WTC11 (cell line): ENCODE data around the gene GMPR2. TPM values are rescaled to one million over a fixed set of nuclear protein-coding genes. Genes with fewer than 3 reads are reported as not detected.

ENCODE experiments used
- CREM ChIP-seq: sonication (generic); formaldehyde crosslinking; IDR thresholded peaks from 2 replicates; pipeline ENCODE4 v1.8.1; 2022; ENCODE audit warnings: mild to moderate bottlenecking, missing genetic modification reagents, moderate library complexity
- ETV6 ChIP-seq: sonication (generic); formaldehyde crosslinking; IDR thresholded peaks from 2 replicates; pipeline ENCODE4 v1.8.1; 2022; ENCODE audit warnings: mild to moderate bottlenecking, missing genetic modification reagents
- GTF2I ChIP-seq: fragments of 250-450 bp; sonication (Bioruptor Pico); conservative IDR thresholded peaks from 2 replicates; pipeline ENCODE4 v1.4.0; 2021; ENCODE audit warnings: mild to moderate bottlenecking
- MYBL2 ChIP-seq: sonication (generic); formaldehyde crosslinking; IDR thresholded peaks from 2 replicates; pipeline ENCODE4 v1.8.1; 2023; ENCODE audit warnings: mild to moderate bottlenecking, moderate library complexity, missing genetic modification reagents
- RELA ChIP-seq: sonication (generic); formaldehyde crosslinking; IDR thresholded peaks from 2 replicates; pipeline ENCODE4 v1.8.1; 2022; ENCODE audit warnings: missing genetic modification reagents, mild to moderate bottlenecking, borderline replicate concordance
- SMAD3 ChIP-seq: sonication (generic); formaldehyde crosslinking; IDR thresholded peaks from 2 replicates; pipeline ENCODE4 v1.8.0; 2022; ENCODE audit warnings: missing genetic modification reagents, mild to moderate bottlenecking, borderline replicate concordance
- ZNF121 ChIP-seq: sonication (generic); formaldehyde crosslinking; IDR thresholded peaks from 2 replicates; pipeline ENCODE4 v1.8.0; 2023; ENCODE audit warnings: missing genetic modification reagents
- ZNF219 ChIP-seq: sonication (generic); formaldehyde crosslinking; IDR thresholded peaks from 2 replicates; pipeline ENCODE4 v1.8.0; 2023; ENCODE audit warnings: missing genetic modification reagents, mild to moderate bottlenecking, borderline replicate concordance
- total RNA-seq: library from RNA; stranded (reverse); gene quantifications from 3 replicates; pipeline ENCODE4 v1.2.3, GENCODE V29; 2021
- TF ChIP-seq, protein P1 (sequence below): sonication (generic); formaldehyde crosslinking; IDR thresholded peaks from 2 replicates; pipeline ENCODE4 v1.8.1; 2022; ENCODE audit warnings: missing genetic modification reagents, borderline replicate concordance
- TF ChIP-seq, protein P2 (sequence below): sonication (generic); formaldehyde crosslinking; IDR thresholded peaks from 2 replicates; pipeline ENCODE4 v1.8.1; 2023; ENCODE audit warnings: mild to moderate bottlenecking, missing genetic modification reagents
- TF ChIP-seq, protein P3 (sequence below): sonication (generic); formaldehyde crosslinking; IDR thresholded peaks from 2 replicates; pipeline ENCODE4 v1.8.0; 2022; ENCODE audit warnings: mild to moderate bottlenecking, missing genetic modification reagents
- TF ChIP-seq, protein P4 (sequence below): fragments of 250-450 bp; sonication (Bioruptor Pico); IDR thresholded peaks from 2 replicates; pipeline ENCODE4 v1.9.0; 2021; ENCODE audit warnings: mild to moderate bottlenecking, borderline replicate concordance
- TF ChIP-seq, protein P5 (sequence below): sonication (generic); formaldehyde crosslinking; IDR thresholded peaks from 2 replicates; pipeline ENCODE4 v1.8.0; 2022; ENCODE audit warnings: mild to moderate bottlenecking, missing genetic modification reagents
- TF ChIP-seq, protein P6 (sequence below): sonication (generic); formaldehyde crosslinking; IDR thresholded peaks from 2 replicates; pipeline ENCODE4 v1.8.1; 2023; ENCODE audit warnings: mild to moderate bottlenecking, moderate library complexity, missing genetic modification reagents
- TF ChIP-seq, protein P7 (sequence below): fragments of 250-450 bp; sonication (Bioruptor Pico); IDR thresholded peaks from 2 replicates; pipeline ENCODE4 v1.9.0; 2021; ENCODE audit warnings: mild to moderate bottlenecking
- TF ChIP-seq, protein P8 (sequence below): sonication (generic); formaldehyde crosslinking; IDR thresholded peaks from 2 replicates; pipeline ENCODE4 v1.8.0; 2023; ENCODE audit warnings: mild to moderate bottlenecking, missing genetic modification reagents
- TF ChIP-seq, protein P9 (sequence below): sonication (generic); formaldehyde crosslinking; IDR thresholded peaks from 2 replicates; pipeline ENCODE4 v1.8.0; 2022; ENCODE audit warnings: missing genetic modification reagents

Gene GMPR2
- total RNA-seq, 1 experiment from 2014 or later, result 82.3 TPM

DNA sequence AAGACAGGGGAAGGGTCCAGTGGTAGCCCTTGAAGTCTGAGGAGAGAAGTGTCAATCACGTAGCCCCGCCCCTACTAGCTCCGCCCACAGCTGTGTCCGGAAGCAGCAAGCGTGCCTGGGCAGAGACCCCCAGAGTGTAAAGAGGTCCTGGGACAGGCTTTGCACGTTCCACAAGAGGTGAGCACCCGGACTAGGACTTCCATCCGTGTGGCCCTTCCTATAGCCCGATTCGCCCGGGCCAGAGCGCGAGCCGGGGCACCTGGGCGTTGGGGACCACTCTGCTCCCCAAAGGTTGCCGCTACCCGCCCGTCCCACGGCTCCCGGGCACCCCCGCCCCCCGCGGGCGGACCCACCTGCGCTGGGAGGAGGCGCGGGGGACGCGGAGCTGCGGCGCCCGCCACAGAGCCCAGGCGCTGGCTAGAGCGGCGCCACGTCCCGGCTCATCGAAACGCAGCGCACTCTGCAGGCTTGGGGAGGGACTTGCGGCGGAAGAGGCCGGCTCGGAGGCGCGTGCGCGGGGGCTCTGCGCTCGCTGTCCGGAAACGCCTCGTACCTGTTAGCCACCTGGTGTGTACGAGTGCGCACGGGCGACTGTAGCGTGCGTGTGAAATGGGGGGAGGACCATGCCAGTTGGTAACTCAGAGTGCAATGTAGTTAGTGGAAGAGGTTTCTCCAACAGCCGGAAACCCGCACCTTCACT, 38.6 kb downstream of the GMPR2 start, which contains the start of gene RABGGTA (continued):
- TF ChIP-seq, protein P1, sequence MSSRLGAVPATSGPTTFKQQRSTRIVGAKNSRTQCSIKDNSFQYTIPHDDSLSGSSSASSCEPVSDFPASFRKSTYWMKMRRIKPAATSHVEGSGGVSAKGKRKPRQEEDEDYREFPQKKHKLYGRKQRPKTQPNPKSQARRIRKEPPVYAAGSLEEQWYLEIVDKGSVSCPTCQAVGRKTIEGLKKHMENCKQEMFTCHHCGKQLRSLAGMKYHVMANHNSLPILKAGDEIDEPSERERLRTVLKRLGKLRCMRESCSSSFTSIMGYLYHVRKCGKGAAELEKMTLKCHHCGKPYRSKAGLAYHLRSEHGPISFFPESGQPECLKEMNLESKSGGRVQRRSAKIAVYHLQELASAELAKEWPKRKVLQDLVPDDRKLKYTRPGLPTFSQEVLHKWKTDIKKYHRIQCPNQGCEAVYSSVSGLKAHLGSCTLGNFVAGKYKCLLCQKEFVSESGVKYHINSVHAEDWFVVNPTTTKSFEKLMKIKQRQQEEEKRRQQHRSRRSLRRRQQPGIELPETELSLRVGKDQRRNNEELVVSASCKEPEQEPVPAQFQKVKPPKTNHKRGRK (CRISPR knock-in tag), result 0 out of 2 replicates have a peak, but pooled peaks have one; percentile 40
- TF ChIP-seq ZNF219 (CRISPR knock-in tag) (peak; percentile 84; the same call in 1 of the 2 replicates), SMAD3 (CRISPR knock-in tag) (peak; percentile 85; the same call in 1 of the 2 replicates), ETV6 (CRISPR knock-in tag) (peak; percentile 94), MYBL2 (peak; percentile 95), GTF2I (CRISPR knock-in tag) (no peak), ZNF121 (CRISPR knock-in tag) (no peak), RELA (CRISPR knock-in tag) (peak; percentile 69; the same call in 1 of the 2 replicates), CREM (CRISPR knock-in tag) (peak; percentile 79)
- TF ChIP-seq, protein P2, sequence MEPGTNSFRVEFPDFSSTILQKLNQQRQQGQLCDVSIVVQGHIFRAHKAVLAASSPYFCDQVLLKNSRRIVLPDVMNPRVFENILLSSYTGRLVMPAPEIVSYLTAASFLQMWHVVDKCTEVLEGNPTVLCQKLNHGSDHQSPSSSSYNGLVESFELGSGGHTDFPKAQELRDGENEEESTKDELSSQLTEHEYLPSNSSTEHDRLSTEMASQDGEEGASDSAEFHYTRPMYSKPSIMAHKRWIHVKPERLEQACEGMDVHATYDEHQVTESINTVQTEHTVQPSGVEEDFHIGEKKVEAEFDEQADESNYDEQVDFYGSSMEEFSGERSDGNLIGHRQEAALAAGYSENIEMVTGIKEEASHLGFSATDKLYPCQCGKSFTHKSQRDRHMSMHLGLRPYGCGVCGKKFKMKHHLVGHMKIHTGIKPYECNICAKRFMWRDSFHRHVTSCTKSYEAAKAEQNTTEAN, result peak; percentile 95; the same call in 1 of the 2 replicates
- TF ChIP-seq, protein P3, sequence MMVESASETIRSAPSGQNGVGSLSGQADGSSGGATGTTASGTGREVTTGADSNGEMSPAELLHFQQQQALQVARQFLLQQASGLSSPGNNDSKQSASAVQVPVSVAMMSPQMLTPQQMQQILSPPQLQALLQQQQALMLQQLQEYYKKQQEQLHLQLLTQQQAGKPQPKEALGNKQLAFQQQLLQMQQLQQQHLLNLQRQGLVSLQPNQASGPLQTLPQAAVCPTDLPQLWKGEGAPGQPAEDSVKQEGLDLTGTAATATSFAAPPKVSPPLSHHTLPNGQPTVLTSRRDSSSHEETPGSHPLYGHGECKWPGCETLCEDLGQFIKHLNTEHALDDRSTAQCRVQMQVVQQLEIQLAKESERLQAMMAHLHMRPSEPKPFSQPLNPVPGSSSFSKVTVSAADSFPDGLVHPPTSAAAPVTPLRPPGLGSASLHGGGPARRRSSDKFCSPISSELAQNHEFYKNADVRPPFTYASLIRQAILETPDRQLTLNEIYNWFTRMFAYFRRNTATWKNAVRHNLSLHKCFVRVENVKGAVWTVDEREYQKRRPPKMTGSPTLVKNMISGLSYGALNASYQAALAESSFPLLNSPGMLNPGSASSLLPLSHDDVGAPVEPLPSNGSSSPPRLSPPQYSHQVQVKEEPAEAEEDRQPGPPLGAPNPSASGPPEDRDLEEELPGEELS, result peak; percentile 81; the same call in 1 of the 2 replicates
- TF ChIP-seq, protein P4, sequence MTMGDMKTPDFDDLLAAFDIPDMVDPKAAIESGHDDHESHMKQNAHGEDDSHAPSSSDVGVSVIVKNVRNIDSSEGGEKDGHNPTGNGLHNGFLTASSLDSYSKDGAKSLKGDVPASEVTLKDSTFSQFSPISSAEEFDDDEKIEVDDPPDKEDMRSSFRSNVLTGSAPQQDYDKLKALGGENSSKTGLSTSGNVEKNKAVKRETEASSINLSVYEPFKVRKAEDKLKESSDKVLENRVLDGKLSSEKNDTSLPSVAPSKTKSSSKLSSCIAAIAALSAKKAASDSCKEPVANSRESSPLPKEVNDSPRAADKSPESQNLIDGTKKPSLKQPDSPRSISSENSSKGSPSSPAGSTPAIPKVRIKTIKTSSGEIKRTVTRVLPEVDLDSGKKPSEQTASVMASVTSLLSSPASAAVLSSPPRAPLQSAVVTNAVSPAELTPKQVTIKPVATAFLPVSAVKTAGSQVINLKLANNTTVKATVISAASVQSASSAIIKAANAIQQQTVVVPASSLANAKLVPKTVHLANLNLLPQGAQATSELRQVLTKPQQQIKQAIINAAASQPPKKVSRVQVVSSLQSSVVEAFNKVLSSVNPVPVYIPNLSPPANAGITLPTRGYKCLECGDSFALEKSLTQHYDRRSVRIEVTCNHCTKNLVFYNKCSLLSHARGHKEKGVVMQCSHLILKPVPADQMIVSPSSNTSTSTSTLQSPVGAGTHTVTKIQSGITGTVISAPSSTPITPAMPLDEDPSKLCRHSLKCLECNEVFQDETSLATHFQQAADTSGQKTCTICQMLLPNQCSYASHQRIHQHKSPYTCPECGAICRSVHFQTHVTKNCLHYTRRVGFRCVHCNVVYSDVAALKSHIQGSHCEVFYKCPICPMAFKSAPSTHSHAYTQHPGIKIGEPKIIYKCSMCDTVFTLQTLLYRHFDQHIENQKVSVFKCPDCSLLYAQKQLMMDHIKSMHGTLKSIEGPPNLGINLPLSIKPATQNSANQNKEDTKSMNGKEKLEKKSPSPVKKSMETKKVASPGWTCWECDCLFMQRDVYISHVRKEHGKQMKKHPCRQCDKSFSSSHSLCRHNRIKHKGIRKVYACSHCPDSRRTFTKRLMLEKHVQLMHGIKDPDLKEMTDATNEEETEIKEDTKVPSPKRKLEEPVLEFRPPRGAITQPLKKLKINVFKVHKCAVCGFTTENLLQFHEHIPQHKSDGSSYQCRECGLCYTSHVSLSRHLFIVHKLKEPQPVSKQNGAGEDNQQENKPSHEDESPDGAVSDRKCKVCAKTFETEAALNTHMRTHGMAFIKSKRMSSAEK, result no peak
- TF ChIP-seq, protein P5, sequence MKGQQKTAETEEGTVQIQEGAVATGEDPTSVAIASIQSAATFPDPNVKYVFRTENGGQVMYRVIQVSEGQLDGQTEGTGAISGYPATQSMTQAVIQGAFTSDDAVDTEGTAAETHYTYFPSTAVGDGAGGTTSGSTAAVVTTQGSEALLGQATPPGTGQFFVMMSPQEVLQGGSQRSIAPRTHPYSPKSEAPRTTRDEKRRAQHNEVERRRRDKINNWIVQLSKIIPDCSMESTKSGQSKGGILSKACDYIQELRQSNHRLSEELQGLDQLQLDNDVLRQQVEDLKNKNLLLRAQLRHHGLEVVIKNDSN (CRISPR knock-in tag), result peak; percentile 42; the same call in 1 of the 2 replicates
- TF ChIP-seq, protein P6, sequence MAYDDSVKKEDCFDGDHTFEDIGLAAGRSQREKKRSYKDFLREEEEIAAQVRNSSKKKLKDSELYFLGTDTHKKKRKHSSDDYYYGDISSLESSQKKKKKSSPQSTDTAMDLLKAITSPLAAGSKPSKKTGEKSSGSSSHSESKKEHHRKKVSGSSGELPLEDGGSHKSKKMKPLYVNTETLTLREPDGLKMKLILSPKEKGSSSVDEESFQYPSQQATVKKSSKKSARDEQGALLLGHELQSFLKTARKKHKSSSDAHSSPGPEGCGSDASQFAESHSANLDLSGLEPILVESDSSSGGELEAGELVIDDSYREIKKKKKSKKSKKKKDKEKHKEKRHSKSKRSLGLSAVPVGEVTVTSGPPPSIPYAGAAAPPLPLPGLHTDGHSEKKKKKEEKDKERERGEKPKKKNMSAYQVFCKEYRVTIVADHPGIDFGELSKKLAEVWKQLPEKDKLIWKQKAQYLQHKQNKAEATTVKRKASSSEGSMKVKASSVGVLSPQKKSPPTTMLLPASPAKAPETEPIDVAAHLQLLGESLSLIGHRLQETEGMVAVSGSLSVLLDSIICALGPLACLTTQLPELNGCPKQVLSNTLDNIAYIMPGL (CRISPR knock-in tag), result peak; percentile 99
- TF ChIP-seq, protein P7, sequence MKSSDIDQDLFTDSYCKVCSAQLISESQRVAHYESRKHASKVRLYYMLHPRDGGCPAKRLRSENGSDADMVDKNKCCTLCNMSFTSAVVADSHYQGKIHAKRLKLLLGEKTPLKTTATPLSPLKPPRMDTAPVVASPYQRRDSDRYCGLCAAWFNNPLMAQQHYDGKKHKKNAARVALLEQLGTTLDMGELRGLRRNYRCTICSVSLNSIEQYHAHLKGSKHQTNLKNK (CRISPR knock-in tag), result 0 out of 2 replicates have a peak, but pooled peaks have one; percentile 68
- TF ChIP-seq, protein P8, sequence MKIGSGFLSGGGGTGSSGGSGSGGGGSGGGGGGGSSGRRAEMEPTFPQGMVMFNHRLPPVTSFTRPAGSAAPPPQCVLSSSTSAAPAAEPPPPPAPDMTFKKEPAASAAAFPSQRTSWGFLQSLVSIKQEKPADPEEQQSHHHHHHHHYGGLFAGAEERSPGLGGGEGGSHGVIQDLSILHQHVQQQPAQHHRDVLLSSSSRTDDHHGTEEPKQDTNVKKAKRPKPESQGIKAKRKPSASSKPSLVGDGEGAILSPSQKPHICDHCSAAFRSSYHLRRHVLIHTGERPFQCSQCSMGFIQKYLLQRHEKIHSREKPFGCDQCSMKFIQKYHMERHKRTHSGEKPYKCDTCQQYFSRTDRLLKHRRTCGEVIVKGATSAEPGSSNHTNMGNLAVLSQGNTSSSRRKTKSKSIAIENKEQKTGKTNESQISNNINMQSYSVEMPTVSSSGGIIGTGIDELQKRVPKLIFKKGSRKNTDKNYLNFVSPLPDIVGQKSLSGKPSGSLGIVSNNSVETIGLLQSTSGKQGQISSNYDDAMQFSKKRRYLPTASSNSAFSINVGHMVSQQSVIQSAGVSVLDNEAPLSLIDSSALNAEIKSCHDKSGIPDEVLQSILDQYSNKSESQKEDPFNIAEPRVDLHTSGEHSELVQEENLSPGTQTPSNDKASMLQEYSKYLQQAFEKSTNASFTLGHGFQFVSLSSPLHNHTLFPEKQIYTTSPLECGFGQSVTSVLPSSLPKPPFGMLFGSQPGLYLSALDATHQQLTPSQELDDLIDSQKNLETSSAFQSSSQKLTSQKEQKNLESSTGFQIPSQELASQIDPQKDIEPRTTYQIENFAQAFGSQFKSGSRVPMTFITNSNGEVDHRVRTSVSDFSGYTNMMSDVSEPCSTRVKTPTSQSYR (CRISPR knock-in tag), result no peak
- TF ChIP-seq, protein P9, sequence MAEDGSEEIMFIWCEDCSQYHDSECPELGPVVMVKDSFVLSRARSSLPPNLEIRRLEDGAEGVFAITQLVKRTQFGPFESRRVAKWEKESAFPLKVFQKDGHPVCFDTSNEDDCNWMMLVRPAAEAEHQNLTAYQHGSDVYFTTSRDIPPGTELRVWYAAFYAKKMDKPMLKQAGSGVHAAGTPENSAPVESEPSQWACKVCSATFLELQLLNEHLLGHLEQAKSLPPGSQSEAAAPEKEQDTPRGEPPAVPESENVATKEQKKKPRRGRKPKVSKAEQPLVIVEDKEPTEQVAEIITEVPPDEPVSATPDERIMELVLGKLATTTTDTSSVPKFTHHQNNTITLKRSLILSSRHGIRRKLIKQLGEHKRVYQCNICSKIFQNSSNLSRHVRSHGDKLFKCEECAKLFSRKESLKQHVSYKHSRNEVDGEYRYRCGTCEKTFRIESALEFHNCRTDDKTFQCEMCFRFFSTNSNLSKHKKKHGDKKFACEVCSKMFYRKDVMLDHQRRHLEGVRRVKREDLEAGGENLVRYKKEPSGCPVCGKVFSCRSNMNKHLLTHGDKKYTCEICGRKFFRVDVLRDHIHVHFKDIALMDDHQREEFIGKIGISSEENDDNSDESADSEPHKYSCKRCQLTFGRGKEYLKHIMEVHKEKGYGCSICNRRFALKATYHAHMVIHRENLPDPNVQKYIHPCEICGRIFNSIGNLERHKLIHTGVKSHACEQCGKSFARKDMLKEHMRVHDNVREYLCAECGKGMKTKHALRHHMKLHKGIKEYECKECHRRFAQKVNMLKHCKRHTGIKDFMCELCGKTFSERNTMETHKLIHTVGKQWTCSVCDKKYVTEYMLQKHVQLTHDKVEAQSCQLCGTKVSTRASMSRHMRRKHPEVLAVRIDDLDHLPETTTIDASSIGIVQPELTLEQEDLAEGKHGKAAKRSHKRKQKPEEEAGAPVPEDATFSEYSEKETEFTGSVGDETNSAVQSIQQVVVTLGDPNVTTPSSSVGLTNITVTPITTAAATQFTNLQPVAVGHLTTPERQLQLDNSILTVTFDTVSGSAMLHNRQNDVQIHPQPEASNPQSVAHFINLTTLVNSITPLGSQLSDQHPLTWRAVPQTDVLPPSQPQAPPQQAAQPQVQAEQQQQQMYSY (CRISPR knock-in tag), result peak; percentile 48
